Kidney epithelial cell (primary cell): ENCODE data around the gene LRP3. TPM values are rescaled to one million over a fixed set of nuclear protein-coding genes. Genes with fewer than 3 reads are reported as not detected.
"Not testable (repeated sequence)": the region's sequence is repeated elsewhere in the genome, so short reads cannot be mapped to it uniquely, and the experiment has no call there.

Source experiments
- DNase-seq: peaks from one replicate; pipeline ENCODE4 v3.0.0-alpha.2; 2010; ENCODE audit warnings: low read depth
- H3K27me3 ChIP-seq: 2 replicates; pipeline ENCODE4 v1.6.0; 2011; ENCODE audit warnings: low read length; ENCODE audit not compliant: control insufficient read depth, insufficient read depth
- H3K36me3 ChIP-seq: 2 replicates; pipeline ENCODE4 v1.5.1; 2011; ENCODE audit warnings: low read length; ENCODE audit not compliant: control insufficient read depth, insufficient read depth
- H3K4me3 ChIP-seq: 2 replicates; pipeline ENCODE4 v1.5.1; 2011; ENCODE audit warnings: low read depth, mild to moderate bottlenecking, control low read depth, low read length
- total RNA-seq: library from RNA; depleted of rRNA; stranded (reverse); fragments of >200 nt; gene quantifications from 2 replicates; pipeline ENCODE4 v1.2.3, GENCODE V29; 2015
- TF ChIP-seq, protein P1 (sequence below): IDR thresholded peaks from 2 replicates; pipeline ENCODE4 v1.5.1; 2011; ENCODE audit warnings: mild to moderate bottlenecking, moderate library complexity, low read length, control low read depth, inconsistent platforms; ENCODE audit not compliant: insufficient read depth, poor library complexity, severe bottlenecking

The LRP3 gene
- total RNA-seq, 1 donor from 2014 or later = 42.8 TPM

DNA sequence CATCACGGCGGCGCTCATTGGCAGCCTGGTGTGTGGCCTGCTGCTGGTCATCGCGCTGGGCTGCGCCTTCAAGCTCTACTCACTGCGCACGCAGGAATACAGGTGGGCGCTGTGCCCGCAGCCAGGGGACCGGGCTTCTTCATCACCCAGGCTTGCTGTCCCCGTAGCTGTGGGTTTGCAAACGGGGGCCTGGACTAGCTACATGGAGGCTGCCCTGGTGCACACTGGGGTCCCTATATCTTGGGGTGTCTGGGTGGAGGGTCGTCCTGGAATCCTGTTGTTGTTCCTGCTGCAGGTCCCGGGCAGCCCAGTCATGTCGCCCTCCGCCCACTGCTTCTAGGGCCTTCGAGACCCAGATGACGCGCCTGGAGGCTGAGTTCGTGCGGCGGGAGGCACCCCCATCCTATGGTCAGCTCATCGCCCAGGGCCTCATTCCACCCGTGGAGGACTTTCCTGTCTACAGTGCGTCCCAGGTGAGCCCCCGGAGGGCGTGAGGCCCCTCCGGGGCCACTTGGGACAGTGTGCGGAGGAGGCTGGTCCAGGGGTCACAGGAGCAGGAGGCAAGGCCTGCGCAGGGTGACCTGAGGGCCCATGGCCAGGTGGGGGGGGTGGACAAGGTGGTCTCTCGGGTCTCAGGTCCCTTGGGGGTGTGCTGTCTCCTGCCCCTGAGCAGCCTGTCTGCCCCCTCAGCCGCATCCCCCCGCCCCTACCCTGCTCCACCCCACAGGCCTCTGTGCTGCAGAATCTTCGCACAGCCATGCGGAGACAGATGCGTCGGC is 12.3 kb downstream of the LRP3 start:
- no peak overlapping the region for H3K4me3 ChIP-seq
- no peaks in the 10 kb centered on the region for H3K27me3 ChIP-seq
- TF ChIP-seq, protein P1, sequence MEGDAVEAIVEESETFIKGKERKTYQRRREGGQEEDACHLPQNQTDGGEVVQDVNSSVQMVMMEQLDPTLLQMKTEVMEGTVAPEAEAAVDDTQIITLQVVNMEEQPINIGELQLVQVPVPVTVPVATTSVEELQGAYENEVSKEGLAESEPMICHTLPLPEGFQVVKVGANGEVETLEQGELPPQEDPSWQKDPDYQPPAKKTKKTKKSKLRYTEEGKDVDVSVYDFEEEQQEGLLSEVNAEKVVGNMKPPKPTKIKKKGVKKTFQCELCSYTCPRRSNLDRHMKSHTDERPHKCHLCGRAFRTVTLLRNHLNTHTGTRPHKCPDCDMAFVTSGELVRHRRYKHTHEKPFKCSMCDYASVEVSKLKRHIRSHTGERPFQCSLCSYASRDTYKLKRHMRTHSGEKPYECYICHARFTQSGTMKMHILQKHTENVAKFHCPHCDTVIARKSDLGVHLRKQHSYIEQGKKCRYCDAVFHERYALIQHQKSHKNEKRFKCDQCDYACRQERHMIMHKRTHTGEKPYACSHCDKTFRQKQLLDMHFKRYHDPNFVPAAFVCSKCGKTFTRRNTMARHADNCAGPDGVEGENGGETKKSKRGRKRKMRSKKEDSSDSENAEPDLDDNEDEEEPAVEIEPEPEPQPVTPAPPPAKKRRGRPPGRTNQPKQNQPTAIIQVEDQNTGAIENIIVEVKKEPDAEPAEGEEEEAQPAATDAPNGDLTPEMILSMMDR = no peak
- no peaks in the 10 kb centered on the region for H3K36me3 ChIP-seq
- DNase-seq = no peak

DNA sequence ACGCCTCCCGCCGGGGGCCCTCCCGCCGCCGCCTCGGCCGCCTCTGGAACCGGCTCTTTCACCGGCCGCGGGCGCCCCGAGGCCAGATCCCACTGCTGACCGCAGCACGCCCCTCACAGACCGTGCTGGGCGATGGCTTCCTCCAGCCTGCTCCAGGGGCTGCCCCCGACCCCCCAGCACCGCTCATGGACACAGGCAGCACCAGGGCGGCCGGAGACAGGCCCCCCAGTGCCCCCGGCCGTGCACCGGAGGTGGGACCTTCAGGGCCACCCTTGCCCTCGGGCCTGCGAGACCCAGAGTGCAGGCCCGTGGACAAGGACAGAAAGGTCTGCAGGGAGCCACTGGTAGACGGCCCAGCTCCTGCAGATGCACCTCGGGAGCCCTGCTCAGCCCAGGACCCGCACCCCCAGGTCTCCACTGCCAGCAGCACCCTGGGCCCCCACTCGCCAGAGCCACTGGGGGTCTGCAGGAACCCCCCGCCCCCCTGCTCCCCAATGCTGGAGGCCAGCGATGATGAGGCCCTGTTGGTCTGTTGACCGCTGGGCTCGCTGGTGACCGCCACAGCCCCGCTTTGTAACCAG is 13.0 kb downstream of the LRP3 start:
- TF ChIP-seq, protein P1 = no peak
- Histone ChIP-seq H3K27me3 (no peaks in the 10 kb centered on the region), H3K4me3 (no peak overlapping the region), H3K36me3 (no peaks in the 10 kb centered on the region)
- no peak for DNase-seq

DNA sequence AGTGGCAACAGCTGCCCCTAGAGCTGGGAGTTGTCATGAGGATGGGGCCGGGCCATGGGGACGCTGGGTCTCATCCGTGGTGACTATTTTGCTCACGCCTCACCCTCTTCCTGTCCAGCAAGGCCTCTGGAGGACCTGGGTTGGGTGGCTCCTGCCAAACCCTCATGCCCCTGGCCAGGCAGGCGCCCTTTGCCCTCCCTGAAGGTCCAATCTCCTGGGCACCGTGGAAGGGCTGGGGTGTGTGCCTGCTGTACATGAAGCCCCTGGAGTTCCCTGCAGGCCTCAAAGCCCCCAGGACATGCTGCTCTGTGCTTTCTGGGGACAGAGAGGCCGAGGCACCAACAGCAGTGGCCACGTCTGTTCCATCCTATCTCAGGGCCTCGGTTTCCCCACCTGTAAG is 13.8 kb downstream of the LRP3 start:
- H3K36me3 ChIP-seq = no peaks in the 10 kb centered on the region
- no peak overlapping the region for H3K4me3 ChIP-seq
- peaks cover 2% of the 10 kb centered on the region for H3K27me3 ChIP-seq
- TF ChIP-seq, protein P1 = no peak
- no peak for DNase-seq

DNA sequence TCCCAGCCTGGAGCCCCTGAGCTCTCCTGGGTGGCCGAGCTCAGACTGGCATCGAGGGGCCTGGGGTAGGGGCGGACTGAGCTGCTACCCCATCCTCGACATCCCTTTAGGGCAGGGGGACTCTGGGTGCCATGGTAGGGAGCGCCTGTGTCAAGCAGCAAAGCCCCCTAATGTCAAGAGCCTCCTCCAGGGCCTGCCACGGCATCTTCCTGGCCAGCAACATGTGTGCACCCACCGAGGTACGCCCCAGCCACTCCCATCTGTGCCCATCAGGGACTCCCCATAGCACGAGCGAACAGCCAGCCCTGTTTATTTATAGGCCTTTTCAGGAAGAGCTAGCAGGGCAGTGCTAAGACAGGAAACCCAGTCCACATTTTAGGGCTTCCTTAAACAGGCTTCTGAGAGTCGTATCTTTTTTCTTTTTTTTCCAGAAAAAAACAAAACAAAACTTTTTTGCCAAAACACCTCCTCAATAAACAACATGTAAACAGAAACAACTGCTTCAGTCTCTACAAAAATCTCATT is 14.3 kb downstream of the LRP3 start:
- peaks cover 4% of the 10 kb centered on the region for H3K27me3 ChIP-seq
- DNase-seq = no peak
- no peaks in the 10 kb centered on the region for H3K36me3 ChIP-seq
- H3K4me3 ChIP-seq = no peak overlapping the region
- TF ChIP-seq, protein P1 = no peak

DNA sequence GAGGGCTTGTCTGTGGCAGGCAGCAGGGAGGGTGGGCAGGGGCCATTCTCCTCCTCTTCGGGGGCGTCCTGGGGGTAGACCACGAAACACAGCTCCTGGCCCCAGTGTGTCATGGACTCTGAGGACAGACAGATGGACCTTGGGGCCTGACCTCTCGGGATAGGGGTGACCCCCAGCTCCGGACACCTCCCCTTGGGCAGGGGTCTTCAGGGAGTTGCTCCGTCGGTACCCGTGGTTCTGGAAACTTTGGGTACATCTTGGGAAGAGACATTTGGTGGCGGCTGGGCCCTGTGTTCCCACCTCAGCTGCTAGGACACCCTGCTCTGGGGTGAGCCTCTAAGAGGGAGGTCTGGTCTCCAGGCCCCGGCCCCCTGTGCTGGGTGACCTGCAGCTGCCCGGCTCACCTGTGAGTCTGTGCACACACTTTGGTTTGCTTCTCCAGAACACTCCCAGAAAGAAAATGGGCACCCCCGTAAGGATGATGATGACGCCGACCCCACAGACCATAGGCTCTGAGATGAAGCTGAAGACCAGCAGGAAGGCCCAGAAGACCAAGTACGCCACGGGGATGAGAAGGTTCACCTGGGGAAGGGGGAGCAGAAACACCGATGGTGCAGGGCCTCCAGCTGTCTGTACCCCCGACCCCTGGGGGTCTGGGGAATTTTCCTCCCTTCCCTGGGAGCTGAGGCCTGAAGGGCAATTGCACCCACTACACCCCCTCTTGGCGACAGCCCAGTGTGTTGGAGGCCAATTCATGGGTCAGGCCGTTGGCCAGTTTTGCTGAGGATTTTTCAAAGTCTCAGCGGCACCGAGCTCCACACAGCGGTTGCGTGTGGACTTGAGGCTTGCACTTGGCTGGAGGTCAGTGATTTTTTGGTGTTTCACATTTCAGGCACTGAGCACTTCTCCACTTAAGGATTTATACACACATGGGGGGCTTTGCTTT is 15.0 kb downstream of the LRP3 start:
- TF ChIP-seq, protein P1 = no peak
- H3K36me3 ChIP-seq = no peaks in the 10 kb centered on the region

DNA sequence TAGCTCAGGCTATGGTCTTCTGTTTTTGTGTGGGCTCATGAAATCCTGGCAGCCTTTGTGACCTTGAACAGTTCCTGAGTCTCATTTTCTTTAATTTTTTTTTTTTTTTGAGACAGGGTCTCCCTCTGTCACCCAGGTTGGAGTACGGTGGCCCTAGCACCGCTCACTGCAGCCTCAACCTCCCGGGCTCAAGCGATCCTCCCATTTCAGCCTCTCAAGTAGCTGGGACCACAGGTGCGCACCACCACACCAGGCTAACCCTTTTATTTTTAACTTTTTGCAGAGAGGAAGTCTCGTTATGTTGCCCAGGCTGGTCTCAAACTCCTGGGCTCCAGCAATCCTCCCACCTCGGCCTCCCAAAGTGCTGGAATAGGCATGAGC is 15.7 kb downstream of the LRP3 start:
- not testable (repeated sequence) for H3K4me3 ChIP-seq, H3K27me3 ChIP-seq, H3K36me3 ChIP-seq, DNase-seq

More for the DNA sequence above, 15.0 kb downstream of the LRP3 start:
- Histone ChIP-seq H3K27me3 (peaks cover 6% of the 10 kb centered on the region), H3K4me3 (no peak overlapping the region)
- DNase-seq = no peak
